GM18873 (cell line): ENCODE measurements around the gene PPP1R36.
"Not testable (repeated sequence)": the region's sequence is repeated elsewhere in the genome, so short reads cannot be mapped to it uniquely, and the experiment has no call there.

Experiments
- ATAC-seq: cut with Tn5 transposase; IDR thresholded peaks from one replicate; pipeline ENCODE4 v1.9.1; 2021; ENCODE audit warnings: mild to moderate bottlenecking, moderate library complexity, moderate number of reproducible peaks; ENCODE audit not compliant: unreplicated experiment, low FRiP score

Gene PPP1R36

GRCh38 chr14:64610049-64610746 lies 60.4 kb downstream of the PPP1R36 start:
- no peak for ATAC-seq

- no peak for ATAC-seq
Observed at GRCh38 chr14:64611358-64612020, 61.7 kb downstream of the PPP1R36 start.

GRCh38 chr14:64612021-64612380 lies 62.2 kb downstream of the PPP1R36 start:
- ATAC-seq = no peak

- ATAC-seq = no peak
Observed at GRCh38 chr14:64612971-64613666, 63.4 kb downstream of the PPP1R36 start.

- ATAC-seq = no peak
Observed at GRCh38 chr14:64614166-64614565, 64.4 kb downstream of the PPP1R36 start.

- no peak for ATAC-seq
Observed at GRCh38 chr14:64614805-64615391, 65.1 kb downstream of the PPP1R36 start.

GRCh38 chr14:64617872-64618408 lies 68.2 kb downstream of the PPP1R36 start:
- not testable (repeated sequence) for ATAC-seq

- ATAC-seq = no peak
Observed at GRCh38 chr14:64620910-64621309, 71.1 kb downstream of the PPP1R36 start.

- no peak for ATAC-seq
Observed at GRCh38 chr14:64623554-64624165, 73.9 kb downstream of the PPP1R36 start.

- ATAC-seq = no peak
Observed at GRCh38 chr14:64625386-64626232, 75.8 kb downstream of the PPP1R36 start.

- ATAC-seq = no peak
Observed at GRCh38 chr14:64628940-64629408, 79.2 kb downstream of the PPP1R36 start.

- ATAC-seq = no peak
Observed at GRCh38 chr14:64630778-64631177, 81.0 kb downstream of the PPP1R36 start.

GRCh38 chr14:64631222-64631621 lies 81.5 kb downstream of the PPP1R36 start:
- not testable (repeated sequence) for ATAC-seq

GRCh38 chr14:64632056-64632455 lies 82.3 kb downstream of the PPP1R36 start:
- no peak for ATAC-seq

- no peak for ATAC-seq
Observed at GRCh38 chr14:64634558-64634957, 84.8 kb downstream of the PPP1R36 start.

GRCh38 chr14:64636208-64636979 lies 86.6 kb downstream of the PPP1R36 start:
- no peak for ATAC-seq

GRCh38 chr14:64636980-64637429 lies 87.2 kb downstream of the PPP1R36 start:
- no peak for ATAC-seq

GRCh38 chr14:64637735-64638473 lies 88.1 kb downstream of the PPP1R36 start:
- no peak for ATAC-seq
